ENCODE measurements around the gene LRCH1. TPM values are rescaled to one million over a fixed set of nuclear protein-coding genes. Genes with fewer than 3 reads are reported as not detected.
A peak's percentile ranks its signal among the peaks of the same experiment; 100 is the strongest.

LRCH1 gene
- polyA plus RNA-seq, 1 experiment = 8.3 TPM

GRCh38 chr13:46612267-46612666 is 59.3 kb downstream of the LRCH1 start:
- Histone ChIP-seq H3K4me3 (ENCODE audit: low read depth, low read length) (no peak overlapping the region), H3K27me3 (ENCODE audit: control insufficient read depth, insufficient read depth, low read length) (no peaks in the 10 kb centered on the region), H3K36me3 (ENCODE audit: control insufficient read depth, insufficient read depth, low read length) (no peaks in the 10 kb centered on the region)
- ChIA-PET POLR2A (no interaction called here), CTCF (interaction anchor here (1.4 to 1.5 kb wide), 2 partner anchors 9 to 21 kb away, joined by 4 to 5 read pairs; no protein-coding TSS in a partner anchor)
- no peak for DNase-seq (ENCODE audit: low read depth)
- TF ChIP-seq CTCF (IDR thresholded peaks at IDR 0.05; ENCODE audit: insufficient read depth, low read depth, low read length) = no peak

- ChIA-PET POLR2A (no interaction called here), CTCF (no interaction called here)
- no peaks in the 10 kb centered on the region for H3K36me3 ChIP-seq (ENCODE audit: control insufficient read depth, insufficient read depth, low read length)
- DNase-seq (ENCODE audit: low read depth) = no peak
- no peak overlapping the region for H3K4me3 ChIP-seq (ENCODE audit: low read depth, low read length)
- no peak for TF ChIP-seq CTCF (IDR thresholded peaks at IDR 0.05; ENCODE audit: insufficient read depth, low read depth, low read length)
- no peaks in the 10 kb centered on the region for H3K27me3 ChIP-seq (ENCODE audit: control insufficient read depth, insufficient read depth, low read length)
These were observed 60.6 kb downstream of the LRCH1 start for GRCh38 chr13:46613409-46614049.

- Histone ChIP-seq H3K36me3 (ENCODE audit: control insufficient read depth, insufficient read depth, low read length) (no peaks in the 10 kb centered on the region), H3K4me3 (ENCODE audit: low read depth, low read length) (no peak overlapping the region), H3K27me3 (ENCODE audit: control insufficient read depth, insufficient read depth, low read length) (no peaks in the 10 kb centered on the region)
- CTCF ChIA-PET = no interaction called here
- no peak for TF ChIP-seq CTCF (IDR thresholded peaks at IDR 0.05; ENCODE audit: insufficient read depth, low read depth, low read length)
- POLR2A ChIA-PET = no interaction called here
- no peak for DNase-seq (ENCODE audit: low read depth)
These were observed 61.6 kb downstream of the LRCH1 start for GRCh38 chr13:46614582-46614981.

GRCh38 chr13:46615888-46616531 is 63.0 kb downstream of the LRCH1 start:
- POLR2A ChIA-PET = no interaction called here
- DNase-seq (ENCODE audit: low read depth) = no peak
- CTCF ChIA-PET = interaction anchor here (0.7 to 1.0 kb wide), 2 partner anchors 9 to 13 kb away, joined by 3 to 4 read pairs; no protein-coding TSS in a partner anchor
- H3K4me3 ChIP-seq (ENCODE audit: low read depth, low read length) = peak overlapping the region; percentile 22
- no peaks in the 10 kb centered on the region for H3K27me3 ChIP-seq (ENCODE audit: control insufficient read depth, insufficient read depth, low read length)
- no peaks in the 10 kb centered on the region for H3K36me3 ChIP-seq (ENCODE audit: control insufficient read depth, insufficient read depth, low read length)
- TF ChIP-seq CTCF (IDR thresholded peaks at IDR 0.05; ENCODE audit: insufficient read depth, low read depth, low read length) = no peak

GRCh38 chr13:46617229-46617721 is 64.3 kb downstream of the LRCH1 start:
- no peaks in the 10 kb centered on the region for H3K36me3 ChIP-seq (ENCODE audit: control insufficient read depth, insufficient read depth, low read length)
- ChIA-PET POLR2A (no interaction called here), CTCF (no interaction called here)
- no peak for TF ChIP-seq CTCF (IDR thresholded peaks at IDR 0.05; ENCODE audit: insufficient read depth, low read depth, low read length)
- H3K4me3 ChIP-seq (ENCODE audit: low read depth, low read length) = no peak overlapping the region
- no peak for DNase-seq (ENCODE audit: low read depth)
- H3K27me3 ChIP-seq (ENCODE audit: control insufficient read depth, insufficient read depth, low read length) = no peaks in the 10 kb centered on the region

All from BJ (cell line).